OCI-LY1 (cell line): ENCODE data around the gene LRMDA.

Source experiments
- EZH2 ChIP-seq: fragments of 200-600 bp; sonication (generic), shearing (Covaris generic); IDR thresholded peaks from 2 replicates; pipeline ENCODE4 v1.8.0; 2017; ENCODE audit warnings: borderline replicate concordance, mixed run types, mild to moderate bottlenecking, antibody characterized with exemption, low read length, moderate library complexity, mixed read lengths
- TF ChIP-seq, protein P1 (sequence below): fragments of 200-600 bp; sonication (generic), shearing (Covaris generic); IDR thresholded peaks from 2 replicates; pipeline ENCODE4 v1.5.1; 2017; ENCODE audit warnings: mild to moderate bottlenecking, antibody characterized with exemption, low read length, moderate library complexity, mixed read lengths

DNA sequence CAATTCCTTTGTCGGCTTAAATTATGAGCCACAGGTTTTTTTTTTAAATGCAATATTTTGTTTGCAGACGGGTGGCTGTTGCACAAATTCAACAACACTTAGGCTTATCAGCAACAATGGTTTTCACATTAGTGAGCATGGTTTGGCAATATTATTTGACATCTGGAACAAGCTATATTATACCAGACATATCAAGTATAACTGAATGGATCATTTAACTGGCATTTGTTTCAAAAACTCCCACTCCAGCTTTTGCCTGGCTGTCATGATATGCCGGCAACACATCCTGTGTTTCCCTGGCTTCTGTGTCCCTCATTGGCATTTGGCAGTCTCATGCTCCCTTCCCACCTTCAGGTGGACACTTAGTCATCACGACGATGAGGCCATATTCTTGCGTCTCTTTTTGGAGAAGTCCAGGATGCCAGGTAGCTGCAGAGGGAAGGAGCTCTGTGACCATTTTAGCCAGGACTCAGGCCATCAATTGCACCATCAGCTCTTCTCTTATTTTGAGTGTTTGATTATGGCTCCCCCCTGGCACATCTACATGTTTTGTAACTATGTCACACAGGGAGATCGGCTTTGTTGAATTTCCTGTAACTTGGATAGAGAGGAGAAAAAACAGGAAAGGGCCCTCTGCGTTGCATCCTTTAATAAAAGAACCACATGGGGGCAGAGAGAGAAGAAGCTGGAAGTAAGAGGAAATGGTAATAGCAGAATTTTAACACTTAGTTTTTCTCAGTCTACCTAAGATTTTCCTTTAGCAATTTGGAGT lies 413.9 kb downstream of the LRMDA start:
- TF ChIP-seq, protein P1, sequence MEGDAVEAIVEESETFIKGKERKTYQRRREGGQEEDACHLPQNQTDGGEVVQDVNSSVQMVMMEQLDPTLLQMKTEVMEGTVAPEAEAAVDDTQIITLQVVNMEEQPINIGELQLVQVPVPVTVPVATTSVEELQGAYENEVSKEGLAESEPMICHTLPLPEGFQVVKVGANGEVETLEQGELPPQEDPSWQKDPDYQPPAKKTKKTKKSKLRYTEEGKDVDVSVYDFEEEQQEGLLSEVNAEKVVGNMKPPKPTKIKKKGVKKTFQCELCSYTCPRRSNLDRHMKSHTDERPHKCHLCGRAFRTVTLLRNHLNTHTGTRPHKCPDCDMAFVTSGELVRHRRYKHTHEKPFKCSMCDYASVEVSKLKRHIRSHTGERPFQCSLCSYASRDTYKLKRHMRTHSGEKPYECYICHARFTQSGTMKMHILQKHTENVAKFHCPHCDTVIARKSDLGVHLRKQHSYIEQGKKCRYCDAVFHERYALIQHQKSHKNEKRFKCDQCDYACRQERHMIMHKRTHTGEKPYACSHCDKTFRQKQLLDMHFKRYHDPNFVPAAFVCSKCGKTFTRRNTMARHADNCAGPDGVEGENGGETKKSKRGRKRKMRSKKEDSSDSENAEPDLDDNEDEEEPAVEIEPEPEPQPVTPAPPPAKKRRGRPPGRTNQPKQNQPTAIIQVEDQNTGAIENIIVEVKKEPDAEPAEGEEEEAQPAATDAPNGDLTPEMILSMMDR: no peak
- TF ChIP-seq EZH2: no peak
